Stimulated activated CD4-positive, alpha-beta T cell treated with anti-CD3 and anti-CD28 coated beads, Interleukin-4, amount 100 ng/mL, for 48 hours (primary cell): ENCODE measurements around the gene MSL1.

Experiments
- DNase-seq, 2 donors: peaks; one replicate each; pipeline ENCODE4 v3.0.0-alpha.2; 2020; ENCODE audit warnings: low read depth in 2 of 2

MSL1 gene

GRCh38 chr17:40090237-40091119 is 31.3 kb upstream of the MSL1 start:
- DNase-seq = no peak

GRCh38 chr17:40091691-40092397 is 29.9 kb upstream of the MSL1 start:
- no peak for DNase-seq

- DNase-seq = no peak
Measured at GRCh38 chr17:40092581-40092980, 29.2 kb upstream of the MSL1 start.

- DNase-seq = no peak
Measured at GRCh38 chr17:40093005-40093579, 28.7 kb upstream of the MSL1 start.

GRCh38 chr17:40093580-40094201 is 28.1 kb upstream of the MSL1 start:
- DNase-seq = no peak

GRCh38 chr17:40094874-40095273 is 26.9 kb upstream of the MSL1 start:
- DNase-seq = no peak

- no peak for DNase-seq
Measured at GRCh38 chr17:40095351-40095943, 26.3 kb upstream of the MSL1 start.

- peak; percentile 53 to 79 for DNase-seq
Measured at GRCh38 chr17:40095944-40096791, 25.6 kb upstream of the MSL1 start.

- DNase-seq = no peak
Measured at GRCh38 chr17:40097087-40097486, 24.7 kb upstream of the MSL1 start.

GRCh38 chr17:40097931-40098845 is 23.6 kb upstream of the MSL1 start:
- no peak for DNase-seq

- DNase-seq = peak; percentile 98
Measured at GRCh38 chr17:40098846-40099618, 22.7 kb upstream of the MSL1 start.

- no peak for DNase-seq
Measured at GRCh38 chr17:40099619-40100418, 22.0 kb upstream of the MSL1 start.

GRCh38 chr17:40100419-40100668 is 21.4 kb upstream of the MSL1 start, which contains the start of gene NR1D1:
NR1D1 (minus strand) TSS chr17:40100589; CDS start chr17:40100094, 495 bp downstream.
- DNase-seq = no peak

- DNase-seq = peak; percentile 84 to 87
Measured at GRCh38 chr17:40100669-40101366, 21.0 kb upstream of the MSL1 start.

GRCh38 chr17:40101367-40102210 is 20.2 kb upstream of the MSL1 start:
- no peak for DNase-seq

GRCh38 chr17:40103071-40103661 is 18.6 kb upstream of the MSL1 start:
- no peak for DNase-seq
